GM12878 (cell line): ENCODE data around the gene IL33. TPM values are rescaled to one million over a fixed set of nuclear protein-coding genes. Genes with fewer than 3 reads are reported as not detected.

Experiments used
- ATAC-seq: fragments of 200-7000 bp; cut with Tn5 transposase; 3 replicates; pipeline ENCODE4 v1.9.1; 2020; ENCODE audit warnings: mild to moderate bottlenecking, moderate library complexity
- BruUV-seq: library from RNA; stranded (reverse); fragments of 400-500 nt; replicated peaks from 2 replicates; lab custom pipeline; 2021; lab: Mats Ljungman, UMichigan
- CTCF ChIA-PET: fragments of 300-600 bp; sonication (Branson Sonifier 250); formaldehyde crosslinking; extraction: SDS; loops from one replicate; lab custom pipeline; 2021; ENCODE audit warnings: inconsistent platforms; lab: Yijun Ruan, JAX
- POLR2A ChIA-PET: fragments of 350-600 bp; formaldehyde crosslinking; extraction: SDS; loops from one replicate; lab custom pipeline; 2021; ENCODE audit warnings: inconsistent platforms; lab: Charles Lee
- RAD21 ChIA-PET: fragments of 300-600 bp; sonication (Branson Sonifier 250); formaldehyde crosslinking; loops from one replicate; lab custom pipeline; 2023; ENCODE audit warnings: antibody characterized with exemption; ENCODE audit not compliant: unreplicated experiment; lab: Charles Lee
- SMC1A ChIA-PET: fragments of 300-600 bp; sonication (Branson Sonifier 250); formaldehyde crosslinking; loops from one replicate; lab custom pipeline; 2023; ENCODE audit not compliant: unreplicated experiment, uncharacterized antibody; lab: Charles Lee
- DNase-seq: peaks from one replicate; pipeline ENCODE4 v3.0.0-alpha.2; 2011; ENCODE audit warnings: low read depth, low spot score
- FAIRE-seq: peaks from 3 replicates; lab custom pipeline; 2011; peaks lifted over from hg19 to GRCh38; lab: Jason Lieb, UNC
- H2AFZ ChIP-seq: 2 replicates; pipeline ENCODE4 v1.6.0; 2011; ENCODE audit warnings: low read depth, low read length, control low read depth; ENCODE audit not compliant: control insufficient read depth
- H3K27ac ChIP-seq: 2 replicates; pipeline ENCODE4 v1.5.1; 2011; ENCODE audit warnings: control low read depth; ENCODE audit not compliant: control insufficient read depth, insufficient read depth
- H3K27me3 ChIP-seq, 2 experiments: replicated peaks in 1 of 2; 2 replicates each; pipeline versions ENCODE4 v1.6.0 to v1.6.1; 2011; ENCODE audit warnings: low read length in 1 of 2; ENCODE audit not compliant: control insufficient read depth in 2 of 2, insufficient read depth in 2 of 2
- H3K36me3 ChIP-seq, 2 experiments: 2 replicates each; pipeline ENCODE4 v1.5.1; 2011; ENCODE audit warnings: low read length in 1 of 2; ENCODE audit not compliant: control insufficient read depth in 2 of 2, insufficient read depth in 2 of 2
- H3K4me1 ChIP-seq: 2 replicates; pipeline ENCODE4 v1.6.1; 2011; ENCODE audit warnings: mild to moderate bottlenecking, low read length, moderate library complexity, mixed read lengths; ENCODE audit not compliant: control insufficient read depth, insufficient read depth
- H3K4me2 ChIP-seq: 2 replicates; pipeline ENCODE4 v1.6.0; 2011; ENCODE audit warnings: control low read depth; ENCODE audit not compliant: control insufficient read depth, insufficient read depth
- H3K4me3 ChIP-seq: fragments of 200-600 bp; sonication (generic); 2 replicates; pipeline ENCODE4 v1.5.1; 2016
- H3K79me2 ChIP-seq: 2 replicates; pipeline ENCODE4 v1.6.0; 2011; ENCODE audit warnings: low read length; ENCODE audit not compliant: control insufficient read depth, insufficient read depth
- H3K9ac ChIP-seq: 2 replicates; pipeline ENCODE4 v1.8.0; 2011; ENCODE audit warnings: low read length, control low read depth, mixed read lengths; ENCODE audit not compliant: control insufficient read depth, insufficient read depth
- H3K9me3 ChIP-seq: replicated peaks from 3 replicates; pipeline ENCODE4 v1.5.1; 2011; ENCODE audit warnings: mild to moderate bottlenecking, low read length; ENCODE audit not compliant: control insufficient read depth, insufficient read depth
- H4K20me1 ChIP-seq: 2 replicates; pipeline ENCODE4 v1.6.0; 2011; ENCODE audit not compliant: control insufficient read depth, insufficient read depth
- ATF3 ChIP-seq: IDR thresholded peaks from 2 replicates; pipeline ENCODE4 v1.6.1; 2011; ENCODE audit warnings: low read depth, mild to moderate bottlenecking, low read length, moderate library complexity, borderline replicate concordance; ENCODE audit errors: extremely low read depth
- EP300 ChIP-seq, 2 experiments: fragments of 150-350 bp in 1 of 2; IDR thresholded peaks; 2 replicates each; pipeline ENCODE4 v1.6.1; 2011 to 2012; ENCODE audit warnings: low read depth in 2 of 2, low read length in 2 of 2, borderline replicate concordance in 1 of 2, improper control_type of control experiment in 1 of 2, inconsistent platforms in 1 of 2; ENCODE audit not compliant: control insufficient read depth in 1 of 2
- FOXM1 ChIP-seq: IDR thresholded peaks from 2 replicates; pipeline ENCODE4 v1.6.1; 2012; ENCODE audit warnings: low read depth, mild to moderate bottlenecking, inconsistent platforms, low read length, moderate library complexity
- MLLT1 ChIP-seq: fragments of 450-650 bp; IDR thresholded peaks from 2 replicates; pipeline ENCODE4 v1.6.1; 2016; ENCODE audit warnings: mild to moderate bottlenecking
- MTA2 ChIP-seq: fragments of 450-650 bp; IDR thresholded peaks from 2 replicates; pipeline ENCODE4 v1.6.1; 2016; ENCODE audit warnings: low read depth, mild to moderate bottlenecking, moderate library complexity
- PKNOX1 ChIP-seq: fragments of 450-650 bp; IDR thresholded peaks from 2 replicates; pipeline ENCODE4 v1.6.1; 2016; ENCODE audit warnings: mild to moderate bottlenecking
- SIN3A ChIP-seq: IDR thresholded peaks from 2 replicates; pipeline ENCODE4 v1.6.1; 2012; ENCODE audit warnings: low read depth, low read length, improper control_type of control experiment
- SMARCA5 ChIP-seq: fragments of 450-650 bp; IDR thresholded peaks from 2 replicates; pipeline ENCODE4 v1.6.1; 2017; ENCODE audit warnings: mild to moderate bottlenecking
- SPI1 ChIP-seq: IDR thresholded peaks from 2 replicates; pipeline ENCODE4 v1.6.1; 2011; ENCODE audit warnings: low read depth, mild to moderate bottlenecking, low read length, moderate library complexity, borderline replicate concordance; ENCODE audit not compliant: insufficient read depth
- STAT3 ChIP-seq: IDR thresholded peaks from 2 replicates; pipeline ENCODE4 v1.6.1; 2011; ENCODE audit warnings: low read depth, low read length, improper control_type of control experiment
- TCF3 ChIP-seq: IDR thresholded peaks from 2 replicates; pipeline ENCODE4 v1.6.1; 2012; ENCODE audit warnings: low read depth, mild to moderate bottlenecking, low read length, borderline replicate concordance; ENCODE audit not compliant: insufficient read depth
- ZNF592 ChIP-seq: fragments of 450-650 bp; IDR thresholded peaks from 2 replicates; pipeline ENCODE4 v1.6.1; 2017; ENCODE audit warnings: mild to moderate bottlenecking, moderate library complexity
- WGBS: methylation state at CpG from one replicate; pipeline ENCODE4 v1.1.6; 2016; ENCODE audit warnings: low lambda C conversion rate; ENCODE audit not compliant: insufficient replicate concordance, insufficient coverage; ENCODE audit errors: missing lambda C conversion rate; 5-methylcytosine and 5-hydroxymethylcytosine counted together
- in situ Hi-C: fragments of 300-500 bp; cut with MboI; formaldehyde crosslinking; loops from 9 replicates; pipeline ENCODE4 v1.14.3; 2018; ENCODE audit warnings: mixed read lengths
- intact Hi-C: fragments of 100-400 bp; cut with micrococcal nuclease; formaldehyde crosslinking; loops from one replicate; pipeline ENCODE4 v1.14.2; 2022; ENCODE audit not compliant: unreplicated experiment
- polyA plus RNA-seq, 11 experiments: library from polyadenylated mRNA; depleted of rRNA in 4 of 11; unstranded in 6 of 11; stranded (reverse) in 5 of 11; fragments of >200 nt; fragmentation: Nextera tagmentation in 4 of 11; fragmentation: Illumina TruSeq in 1 of 11; extraction: Ambion mirVana in 4 of 11; extraction: Trizol in 1 of 11; gene quantifications; 1 replicate in 1 of 11; 2 replicates in 10 of 11; pipeline versions ENCODE4 v1.2.1 to v1.2.3, GENCODE V29; 2011 to 2016; ENCODE audit warnings: inconsistent platforms in 2 of 11, missing spikeins in 2 of 11, low read depth in 1 of 11
- total RNA-seq, 4 experiments: library from RNA; depleted of rRNA in 3 of 4; stranded (reverse); fragments of >200 nt in 3 of 4; fragmentation: Illumina TruSeq in 1 of 4; extraction: Trizol in 1 of 4; gene quantifications; 2 replicates each; pipeline versions ENCODE4 v1.2.1 to v1.2.3, GENCODE V29; 2013 to 2021

IL33 gene
- total and polyA plus RNA-seq, 10 of the 15 experiments (the other 5 are each of a cell fraction or from before 2014, with no cell fraction given) = not detected

- BruUV-seq = no TSS peak
- Histone ChIP-seq H3K4me3 (no peak overlapping the region), H3K27me3 (no peaks in the 10 kb centered on the region; a peak in 1 of 4 replicates), H4K20me1 (no peaks in the 10 kb centered on the region), H3K9me3 (no peaks in the 10 kb centered on the region), H3K79me2 (no peaks in the 10 kb centered on the region), H3K4me1 (no peaks in the 10 kb centered on the region), H2AFZ (no peak overlapping the region), H3K4me2 (no peak overlapping the region), H3K27ac (no peak overlapping the region), H3K36me3 (no peaks in the 10 kb centered on the region), H3K9ac (no peak overlapping the region)
- POLR2A ChIA-PET = no interaction called here
- RAD21 ChIA-PET = no interaction called here
- CTCF ChIA-PET = no interaction called here
- intact Hi-C loops = no loop called here
- no peak for ATAC-seq
- no peak for DNase-seq
- no peak for FAIRE-seq
- WGBS = 0% methylated on average over 1 of the region's 1 CpG
- in situ Hi-C loops = no loop called here
- TF ChIP-seq ZNF592 (no peak), SMARCA5 (no peak), EP300 (IDR thresholded peaks at IDR 0.05; ENCODE audit: borderline replicate concordance in 1 of 2, control insufficient read depth in 1 of 2, low read depth in 2 of 2, low read length in 2 of 2) (no peak), MTA2 (no peak), FOXM1 (no peak), TCF3 (no peak), SPI1 (no peak), ATF3 (no peak), SIN3A (no peak), MLLT1 (no peak), PKNOX1 (no peak), STAT3 (no peak)
- TF ChIP-seq, all 136 proteins: peak for 0
- SMC1A ChIA-PET = interaction anchor here (1.3 kb wide), 1 partner anchor 28 kb away, joined by 3 read pairs; no protein-coding TSS in a partner anchor
Measured at GRCh38 chr9:6226696-6227095, 11.1 kb downstream of the IL33 start.
